HEK293 (cell line): ENCODE measurements around the gene CD84.

Experiments
- CTCF ChIA-PET: fragments of 350-600 bp; formaldehyde crosslinking; extraction: SDS; loops from one replicate; lab custom pipeline; 2021; ENCODE audit warnings: antibody characterized with exemption; lab: Yijun Ruan, JAX
- POLR2A ChIA-PET: fragments of 300-600 bp; formaldehyde crosslinking; extraction: SDS; loops from one replicate; lab custom pipeline; 2020; ENCODE audit warnings: antibody characterized with exemption, inconsistent platforms; lab: Yijun Ruan, JAX
- H3K27ac ChIP-seq: fragments of 200-500 bp; sonication (Bioruptor generic); 2 replicates; pipeline ENCODE4 v1.5.1; 2014; ENCODE audit warnings: low read depth, low read length, control low read depth, inconsistent platforms; ENCODE audit errors: extremely low read depth
- H3K36me3 ChIP-seq, 2 experiments: fragments of 200-500 bp in 1 of 2; sonication (Bioruptor generic) in 1 of 2; 1 replicate in 1 of 2; 2 replicates in 1 of 2; pipeline ENCODE4 v1.5.1; 2014 to 2017; ENCODE audit warnings: inconsistent platforms in 2 of 2, low read length in 2 of 2; ENCODE audit not compliant: control insufficient read depth in 2 of 2, insufficient read depth in 1 of 2
- H3K4me1 ChIP-seq: fragments of 200-500 bp; sonication (Bioruptor generic); 2 replicates; pipeline ENCODE4 v1.5.1; 2014; ENCODE audit warnings: mild to moderate bottlenecking, low read length, inconsistent platforms; ENCODE audit not compliant: control insufficient read depth, insufficient read depth
- H3K4me3 ChIP-seq: 2 replicates; pipeline ENCODE4 v1.5.1; 2011; ENCODE audit warnings: low read depth, mild to moderate bottlenecking, control low read depth, low read length, moderate library complexity
- H3K9me3 ChIP-seq: fragments of 200-500 bp; sonication (Bioruptor generic); 2 replicates; pipeline ENCODE4 v1.5.1; 2014; ENCODE audit warnings: low read depth, low read length, inconsistent platforms; ENCODE audit not compliant: control insufficient read depth, insufficient read depth
- EGR2 ChIP-seq: fragments of 450-650 bp; formaldehyde crosslinking; IDR thresholded peaks from 2 replicates; pipeline ENCODE4 v1.5.1; 2016; ENCODE audit warnings: low read depth, missing biosample characterization, missing genetic modification characterization
- GLI2 ChIP-seq: fragments of 450-650 bp; formaldehyde crosslinking; IDR thresholded peaks from 2 replicates; pipeline ENCODE4; 2017; ENCODE audit warnings: missing biosample characterization, missing genetic modification characterization, low read depth, borderline replicate concordance
- GLIS2 ChIP-seq: fragments of 450-650 bp; formaldehyde crosslinking; IDR thresholded peaks from 2 replicates; pipeline ENCODE4 v1.5.1; 2016; ENCODE audit warnings: missing biosample characterization, missing genetic modification characterization
- MYNN ChIP-seq: fragments of 450-650 bp; formaldehyde crosslinking; IDR thresholded peaks from 2 replicates; pipeline ENCODE4 v1.5.1; 2016; ENCODE audit warnings: missing biosample characterization, missing genetic modification characterization, borderline replicate concordance
- MZF1 ChIP-seq: fragments of 450-650 bp; formaldehyde crosslinking; IDR thresholded peaks from 2 replicates; pipeline ENCODE4 v1.5.1; 2017; ENCODE audit warnings: missing biosample characterization, missing genetic modification characterization, borderline replicate concordance
- RBAK ChIP-seq: fragments of 450-650 bp; formaldehyde crosslinking; IDR thresholded peaks from 2 replicates; pipeline ENCODE4 v1.5.1; 2016; ENCODE audit warnings: missing biosample characterization, missing genetic modification characterization
- SP7 ChIP-seq: fragments of 450-650 bp; formaldehyde crosslinking; IDR thresholded peaks from 2 replicates; pipeline ENCODE4 v1.5.1; 2016; ENCODE audit warnings: missing biosample characterization, missing genetic modification characterization
- ZBTB1 ChIP-seq: fragments of 450-650 bp; formaldehyde crosslinking; IDR thresholded peaks from 2 replicates; pipeline ENCODE4 v1.5.1; 2016; ENCODE audit warnings: missing biosample characterization, missing genetic modification characterization
- ZBTB20 ChIP-seq: fragments of 450-650 bp; formaldehyde crosslinking; IDR thresholded peaks from 2 replicates; pipeline ENCODE4 v1.5.1; 2016; ENCODE audit warnings: missing biosample characterization, missing genetic modification characterization
- ZNF266 ChIP-seq: fragments of 450-650 bp; formaldehyde crosslinking; IDR thresholded peaks from 2 replicates; pipeline ENCODE4 v1.5.1; 2016; ENCODE audit warnings: missing biosample characterization, missing genetic modification characterization, low read depth
- ZNF335 ChIP-seq: fragments of 450-650 bp; formaldehyde crosslinking; conservative IDR thresholded peaks from 2 replicates; pipeline ENCODE4 v1.5.1; 2016; ENCODE audit warnings: missing biosample characterization, missing genetic modification characterization
- ZNF544 ChIP-seq: fragments of 450-650 bp; formaldehyde crosslinking; IDR thresholded peaks from 2 replicates; pipeline ENCODE4 v1.5.0; 2017; ENCODE audit warnings: missing biosample characterization, missing genetic modification characterization
- ZNF560 ChIP-seq: fragments of 450-650 bp; formaldehyde crosslinking; IDR thresholded peaks from 2 replicates; pipeline ENCODE4 v1.5.1; 2017; ENCODE audit warnings: missing biosample characterization, missing genetic modification characterization, borderline replicate concordance
- ZNF792 ChIP-seq: fragments of 450-650 bp; formaldehyde crosslinking; IDR thresholded peaks from 2 replicates; pipeline ENCODE4 v1.5.1; 2016; ENCODE audit warnings: missing biosample characterization, missing genetic modification characterization
- ZNF837 ChIP-seq: fragments of 450-650 bp; formaldehyde crosslinking; IDR thresholded peaks from 2 replicates; pipeline ENCODE4 v1.5.1; 2016; ENCODE audit warnings: missing biosample characterization, missing genetic modification characterization
- ZNF843 ChIP-seq: fragments of 450-650 bp; formaldehyde crosslinking; IDR thresholded peaks from 2 replicates; pipeline ENCODE4 v1.5.1; 2016; ENCODE audit warnings: missing biosample characterization, missing genetic modification characterization
- TF ChIP-seq, protein P1 (sequence below): fragments of 450-650 bp; formaldehyde crosslinking; IDR thresholded peaks from 2 replicates; pipeline ENCODE4 v1.5.1; 2016; ENCODE audit warnings: missing biosample characterization, missing genetic modification characterization, low read depth
- TF ChIP-seq, protein P2 (sequence below): fragments of 450-650 bp; formaldehyde crosslinking; IDR thresholded peaks from 2 replicates; pipeline ENCODE4 v1.5.1; 2016; ENCODE audit warnings: missing biosample characterization, missing genetic modification characterization
- TF ChIP-seq, protein P3 (sequence below): sonication (generic); formaldehyde crosslinking; IDR thresholded peaks from 2 replicates; pipeline ENCODE4 v1.8.1; 2022; ENCODE audit warnings: mild to moderate bottlenecking, moderate library complexity, missing genetic modification reagents
- TF ChIP-seq, protein P4 (sequence below): IDR thresholded peaks from 2 replicates; pipeline ENCODE4 v1.6.1; 2011; ENCODE audit warnings: mild to moderate bottlenecking, low read depth, low read length, borderline replicate concordance

CD84 gene

DNA sequence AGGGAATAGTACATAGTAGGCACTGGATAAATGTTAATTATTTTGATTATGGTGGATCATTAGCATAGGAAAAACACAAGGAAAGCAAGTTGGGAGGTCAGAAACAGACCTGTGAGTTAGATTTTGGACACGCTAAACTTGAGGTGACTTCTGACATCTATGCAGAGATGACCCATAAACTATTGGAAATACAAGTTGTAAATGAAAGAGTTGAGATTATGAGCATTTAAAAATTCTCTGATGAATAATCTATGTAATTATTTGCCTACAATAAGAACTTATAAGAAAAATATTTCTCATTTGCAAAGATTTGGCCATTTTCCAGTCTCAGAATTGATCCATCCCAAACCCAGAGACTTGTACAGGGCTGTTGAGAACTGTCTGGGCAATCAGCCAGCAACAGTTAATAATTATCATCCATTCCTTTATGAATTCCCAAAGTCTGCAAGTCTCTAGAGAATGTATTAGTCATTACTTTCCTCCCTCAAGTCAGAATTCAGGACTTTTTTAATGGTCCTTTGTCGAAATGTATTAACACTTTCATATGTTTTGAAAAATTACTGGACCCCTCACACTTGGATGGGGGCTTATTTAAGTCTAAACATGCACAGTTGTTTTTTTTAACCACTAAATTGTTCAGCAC lies 36.9 kb downstream of the CD84 start:
- TF ChIP-seq EGR2 (no peak), ZNF792 (no peak)
- TF ChIP-seq, protein P1, sequence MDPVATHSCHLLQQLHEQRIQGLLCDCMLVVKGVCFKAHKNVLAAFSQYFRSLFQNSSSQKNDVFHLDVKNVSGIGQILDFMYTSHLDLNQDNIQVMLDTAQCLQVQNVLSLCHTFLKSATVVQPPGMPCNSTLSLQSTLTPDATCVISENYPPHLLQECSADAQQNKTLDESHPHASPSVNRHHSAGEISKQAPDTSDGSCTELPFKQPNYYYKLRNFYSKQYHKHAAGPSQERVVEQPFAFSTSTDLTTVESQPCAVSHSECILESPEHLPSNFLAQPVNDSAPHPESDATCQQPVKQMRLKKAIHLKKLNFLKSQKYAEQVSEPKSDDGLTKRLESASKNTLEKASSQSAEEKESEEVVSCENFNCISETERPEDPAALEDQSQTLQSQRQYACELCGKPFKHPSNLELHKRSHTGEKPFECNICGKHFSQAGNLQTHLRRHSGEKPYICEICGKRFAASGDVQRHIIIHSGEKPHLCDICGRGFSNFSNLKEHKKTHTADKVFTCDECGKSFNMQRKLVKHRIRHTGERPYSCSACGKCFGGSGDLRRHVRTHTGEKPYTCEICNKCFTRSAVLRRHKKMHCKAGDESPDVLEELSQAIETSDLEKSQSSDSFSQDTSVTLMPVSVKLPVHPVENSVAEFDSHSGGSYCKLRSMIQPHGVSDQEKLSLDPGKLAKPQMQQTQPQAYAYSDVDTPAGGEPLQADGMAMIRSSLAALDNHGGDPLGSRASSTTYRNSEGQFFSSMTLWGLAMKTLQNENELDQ (tag by site-specific recombination): no peak
- ChIA-PET CTCF (no interaction called here), POLR2A (no interaction called here)
- Histone ChIP-seq H3K9me3 (no peaks in the 10 kb centered on the region), H3K4me1 (no peaks in the 10 kb centered on the region), H3K27ac (no peak overlapping the region), H3K36me3 (no peaks in the 10 kb centered on the region), H3K4me3 (no peak overlapping the region)

DNA sequence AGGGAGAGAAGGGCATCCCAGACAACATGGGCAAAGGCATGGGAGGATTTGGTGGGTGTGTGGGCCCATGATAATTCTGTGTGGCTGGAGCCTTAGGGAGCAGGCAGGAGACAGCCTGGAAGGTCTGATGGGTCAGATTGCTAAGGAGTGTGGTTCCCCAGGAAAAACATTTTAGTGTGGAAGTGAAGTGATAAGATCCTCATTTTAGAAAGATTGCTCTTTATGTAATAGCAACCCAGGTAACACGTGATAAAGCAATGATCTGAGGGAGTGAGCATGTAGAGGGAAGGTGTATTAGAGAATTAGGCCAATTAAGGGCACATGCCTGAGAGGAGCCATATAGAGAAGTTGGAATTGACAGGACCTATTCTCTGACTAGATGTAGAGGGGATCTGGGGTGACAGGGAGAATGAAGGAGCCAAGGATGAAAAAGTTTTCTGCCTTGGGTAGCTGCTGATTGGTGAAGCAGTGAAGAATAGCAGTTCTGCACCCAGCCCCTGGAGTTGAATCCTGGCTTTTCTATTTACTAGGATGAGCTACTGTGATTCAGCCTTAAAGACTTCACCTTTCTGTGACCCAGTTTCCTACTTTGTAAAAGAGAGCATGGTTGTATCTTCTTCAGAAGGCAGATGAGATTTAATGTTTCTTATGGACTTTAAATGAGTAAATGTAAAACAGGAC lies 37.5 kb downstream of the CD84 start:
- TF ChIP-seq ZBTB20 (tag by site-specific recombination): no peak
- TF ChIP-seq ZNF544 (tag by site-specific recombination): no peak
- TF ChIP-seq, protein P2, sequence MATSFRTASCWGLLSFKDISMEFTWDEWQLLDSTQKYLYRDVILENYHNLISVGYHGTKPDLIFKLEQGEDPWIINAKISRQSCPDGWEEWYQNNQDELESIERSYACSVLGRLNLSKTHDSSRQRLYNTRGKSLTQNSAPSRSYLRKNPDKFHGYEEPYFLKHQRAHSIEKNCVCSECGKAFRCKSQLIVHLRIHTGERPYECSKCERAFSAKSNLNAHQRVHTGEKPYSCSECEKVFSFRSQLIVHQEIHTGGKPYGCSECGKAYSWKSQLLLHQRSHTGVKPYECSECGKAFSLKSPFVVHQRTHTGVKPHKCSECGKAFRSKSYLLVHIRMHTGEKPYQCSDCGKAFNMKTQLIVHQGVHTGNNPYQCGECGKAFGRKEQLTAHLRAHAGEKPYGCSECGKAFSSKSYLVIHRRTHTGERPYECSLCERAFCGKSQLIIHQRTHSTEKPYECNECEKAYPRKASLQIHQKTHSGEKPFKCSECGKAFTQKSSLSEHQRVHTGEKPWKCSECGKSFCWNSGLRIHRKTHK (tag by site-specific recombination): no peak
- no peak for TF ChIP-seq ZNF560 (tag by site-specific recombination)
- no peak for TF ChIP-seq RBAK (tag by site-specific recombination)
- TF ChIP-seq ZNF266 (tag by site-specific recombination): no peak
- no peak for TF ChIP-seq GLIS2 (tag by site-specific recombination)
- TF ChIP-seq SP7 (tag by site-specific recombination): no peak
- no peaks in the 10 kb centered on the region for H3K4me1 ChIP-seq
- no peaks in the 10 kb centered on the region for H3K36me3 ChIP-seq
- H3K27ac ChIP-seq: no peak overlapping the region
- H3K9me3 ChIP-seq: no peaks in the 10 kb centered on the region
- ChIA-PET POLR2A (no interaction called here), CTCF (no interaction called here)
- H3K4me3 ChIP-seq: no peak overlapping the region

DNA sequence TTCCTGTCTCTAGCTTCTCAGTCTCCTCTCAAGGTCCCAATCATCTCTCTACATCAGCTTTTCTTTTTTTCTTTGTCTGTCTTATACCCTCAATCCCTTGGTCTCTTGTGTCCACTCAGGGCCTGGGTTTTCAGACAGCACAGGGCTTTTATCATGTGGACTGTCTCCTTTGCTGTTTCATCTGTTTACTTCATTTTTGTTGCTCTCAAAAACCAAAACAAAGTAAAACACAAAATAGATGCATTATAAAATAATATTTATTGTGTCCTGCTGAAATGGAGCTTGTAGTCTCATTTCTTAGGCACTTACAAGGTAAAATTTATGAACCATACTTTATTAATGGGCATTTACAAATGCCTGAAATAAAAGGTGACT lies 38.5 kb downstream of the CD84 start:
- Histone ChIP-seq H3K9me3 (no peaks in the 10 kb centered on the region), H3K4me3 (no peak overlapping the region), H3K27ac (no peak overlapping the region), H3K4me1 (no peaks in the 10 kb centered on the region), H3K36me3 (no peaks in the 10 kb centered on the region)
- TF ChIP-seq ZNF335 (tag by site-specific recombination) (no peak), ZNF843 (tag by site-specific recombination) (no peak), SP7 (tag by site-specific recombination) (no peak), MZF1 (tag by site-specific recombination) (no peak), MYNN (tag by site-specific recombination) (no peak), GLI2 (tag by site-specific recombination) (no peak), ZBTB1 (tag by site-specific recombination) (no peak), ZNF837 (tag by site-specific recombination) (no peak)
- TF ChIP-seq, protein P3, sequence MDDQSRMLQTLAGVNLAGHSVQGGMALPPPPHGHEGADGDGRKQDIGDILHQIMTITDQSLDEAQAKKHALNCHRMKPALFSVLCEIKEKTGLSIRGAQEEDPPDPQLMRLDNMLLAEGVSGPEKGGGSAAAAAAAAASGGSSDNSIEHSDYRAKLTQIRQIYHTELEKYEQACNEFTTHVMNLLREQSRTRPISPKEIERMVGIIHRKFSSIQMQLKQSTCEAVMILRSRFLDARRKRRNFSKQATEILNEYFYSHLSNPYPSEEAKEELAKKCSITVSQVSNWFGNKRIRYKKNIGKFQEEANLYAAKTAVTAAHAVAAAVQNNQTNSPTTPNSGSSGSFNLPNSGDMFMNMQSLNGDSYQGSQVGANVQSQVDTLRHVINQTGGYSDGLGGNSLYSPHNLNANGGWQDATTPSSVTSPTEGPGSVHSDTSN (CRISPR knock-in tag): no peak
- TF ChIP-seq, protein P4, sequence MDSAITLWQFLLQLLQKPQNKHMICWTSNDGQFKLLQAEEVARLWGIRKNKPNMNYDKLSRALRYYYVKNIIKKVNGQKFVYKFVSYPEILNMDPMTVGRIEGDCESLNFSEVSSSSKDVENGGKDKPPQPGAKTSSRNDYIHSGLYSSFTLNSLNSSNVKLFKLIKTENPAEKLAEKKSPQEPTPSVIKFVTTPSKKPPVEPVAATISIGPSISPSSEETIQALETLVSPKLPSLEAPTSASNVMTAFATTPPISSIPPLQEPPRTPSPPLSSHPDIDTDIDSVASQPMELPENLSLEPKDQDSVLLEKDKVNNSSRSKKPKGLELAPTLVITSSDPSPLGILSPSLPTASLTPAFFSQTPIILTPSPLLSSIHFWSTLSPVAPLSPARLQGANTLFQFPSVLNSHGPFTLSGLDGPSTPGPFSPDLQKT: no peak
- CTCF ChIA-PET: interaction anchor here (0.5 to 1.3 kb wide), 3 partner anchors 8 to 70 kb away, joined by 3 to 4 read pairs (median 3); no protein-coding TSS in a partner anchor
- POLR2A ChIA-PET: no interaction called here
